Naive thymus-derived CD8-positive, alpha-beta T cell (primary cell): ENCODE data around the gene SVIL. TPM values are rescaled to one million over a fixed set of nuclear protein-coding genes. Genes with fewer than 3 reads are reported as not detected.
A peak's percentile ranks its signal among the peaks of the same experiment; 100 is the strongest.
"Not testable (repeated sequence)": the region's sequence is repeated elsewhere in the genome, so short reads cannot be mapped to it uniquely, and the experiment has no call there.

Source experiments
- ATAC-seq, 2 donors: fragments of 150-1000 bp; cut with Tn5 transposase in 1 of 2; sonication (Bioruptor Pico), chemical (Tn5 transposase) in 1 of 2; 1 replicate in 1 of 2; 2 replicates in 1 of 2; pipeline ENCODE4 v1.10.0; 2021; ENCODE audit warnings: mild to moderate bottlenecking in 2 of 2, moderate library complexity in 2 of 2
- POLR2A ChIA-PET: fragments of 350-600 bp; sonication (Branson Sonifier 250); formaldehyde crosslinking; loops from one replicate; lab custom pipeline; 2021; ENCODE audit warnings: antibody characterized with exemption; lab: Charles Lee
- DNase-seq, 10 donors: peaks; one replicate each; pipeline versions ENCODE4 v3.0.0 to v3.0.0-alpha.2; 2020 to 2022
- H3K27ac Mint-ChIP-seq, 10 donors: one replicate each; pipeline ENCODE4 v1.8.0; 2020 to 2022; ENCODE audit warnings: mild to moderate bottlenecking in 10 of 10, mixed read lengths in 10 of 10, moderate library complexity in 4 of 10, inconsistent platforms in 1 of 10
- H3K27me3 Mint-ChIP-seq, 5 donors: one replicate each; pipeline ENCODE4 v1.8.0; 2021 to 2022; ENCODE audit warnings: mixed read lengths in 5 of 5
- H3K36me3 Mint-ChIP-seq, 3 donors: one replicate each; pipeline ENCODE4 v1.8.0; 2020 to 2022; ENCODE audit warnings: mixed read lengths in 3 of 3, mild to moderate bottlenecking in 2 of 3, inconsistent platforms in 1 of 3
- H3K4me1 Mint-ChIP-seq, 4 donors: one replicate each; pipeline ENCODE4 v1.8.0; 2021 to 2022; ENCODE audit warnings: mixed read lengths in 4 of 4
- H3K4me3 Mint-ChIP-seq, 10 donors: one replicate each; pipeline ENCODE4 v1.8.0; 2020 to 2022; ENCODE audit warnings: mild to moderate bottlenecking in 10 of 10, mixed read lengths in 10 of 10, moderate library complexity in 6 of 10, inconsistent platforms in 1 of 10
- H3K9me3 Mint-ChIP-seq, 9 donors: one replicate each; pipeline ENCODE4 v1.8.0; 2020 to 2022; ENCODE audit warnings: mixed read lengths in 9 of 9, mild to moderate bottlenecking in 3 of 9, inconsistent platforms in 1 of 9, moderate library complexity in 1 of 9
- polyA plus RNA-seq, 3 donors: library from polyadenylated mRNA; unstranded; fragments of 300-500 nt; fragmentation: Illumina TruSeq; gene quantifications; one replicate each; pipeline ENCODE4 v1.2.3, GENCODE V29; 2021
- total RNA-seq, 8 experiments: library from RNA in 2 of 8; stranded (reverse) in 2 of 8; gene quantifications; one replicate each; pipeline ENCODE4 v1.2.3 and lab custom pipeline; 2021 to 2026

Gene SVIL
- total and polyA plus RNA-seq, 5 experiments from 2014 or later, result 6.8 to 15.7 (median 12.6) TPM

- ATAC-seq, result no peak
- peak overlapping the region in 2 of 10 donors; percentile 4 to 26 for H3K27ac Mint-ChIP-seq
Measured at GRCh38 chr10:29590915-29591650, 43.7 kb downstream of the SVIL start.

GRCh38 chr10:29588629-29589421, 45.9 kb downstream of the SVIL start:
- POLR2A ChIA-PET, result no interaction called here
- no peaks in the 10 kb centered on the region for H3K27me3 Mint-ChIP-seq
- peaks cover 9 to 22% (median 14%) of the 10 kb centered on the region in 4 donors for H3K4me1 Mint-ChIP-seq
- DNase-seq (no peak), ATAC-seq (no peak)
- no peak overlapping the region for H3K27ac Mint-ChIP-seq
- peaks cover 0 to 14% (median 9%) of the 10 kb centered on the region in 3 donors for H3K36me3 Mint-ChIP-seq
- no peak overlapping the region for H3K4me3 Mint-ChIP-seq
- peaks cover 0 to 2% (median 0%) of the 10 kb centered on the region in 9 donors for H3K9me3 Mint-ChIP-seq

More at GRCh38 chr10:29590915-29591650, 43.7 kb downstream of the SVIL start:
- Mint-ChIP-seq H3K36me3 (peaks cover 0 to 9% (median 2%) of the 10 kb centered on the region in 3 donors), H3K9me3 (peaks cover 0 to 2% (median 0%) of the 10 kb centered on the region in 9 donors), H3K4me1 (peaks cover 9 to 18% (median 11%) of the 10 kb centered on the region in 4 donors), H3K27me3 (no peaks in the 10 kb centered on the region), H3K4me3 (peak overlapping the region in 3 of 10 donors; percentile 5 to 49 (median 15))
- no peak for DNase-seq
- POLR2A ChIA-PET, result no interaction called here

GRCh38 chr10:29587750-29588628, 46.8 kb downstream of the SVIL start:
- H3K27ac Mint-ChIP-seq, H3K27me3 Mint-ChIP-seq, DNase-seq, ATAC-seq, POLR2A ChIA-PET, H3K9me3 Mint-ChIP-seq, H3K4me3 Mint-ChIP-seq: not testable (repeated sequence)
- Mint-ChIP-seq H3K36me3 (peaks cover 0 to 15% (median 9%) of the 10 kb centered on the region in 3 donors), H3K4me1 (peaks cover 9 to 19% (median 16%) of the 10 kb centered on the region in 4 donors)

- H3K9me3 Mint-ChIP-seq, H3K27me3 Mint-ChIP-seq, H3K4me3 Mint-ChIP-seq, H3K27ac Mint-ChIP-seq, POLR2A ChIA-PET, ATAC-seq, DNase-seq: not testable (repeated sequence)
- peaks cover 0 to 15% (median 9%) of the 10 kb centered on the region in 3 donors for H3K36me3 Mint-ChIP-seq
- H3K4me1 Mint-ChIP-seq, result peaks cover 9 to 19% (median 16%) of the 10 kb centered on the region in 4 donors
Measured at GRCh38 chr10:29587102-29587749, 47.5 kb downstream of the SVIL start.

- ATAC-seq, result no peak
- peaks cover 9 to 25% (median 15%) of the 10 kb centered on the region in 4 donors for H3K4me1 Mint-ChIP-seq
- POLR2A ChIA-PET, result no interaction called here
- H3K36me3 Mint-ChIP-seq, result peaks cover 0 to 17% (median 9%) of the 10 kb centered on the region in 3 donors
- no peak overlapping the region for H3K4me3 Mint-ChIP-seq
- H3K9me3 Mint-ChIP-seq, result peaks cover 0 to 2% (median 0%) of the 10 kb centered on the region in 9 donors
- no peaks in the 10 kb centered on the region for H3K27me3 Mint-ChIP-seq
- DNase-seq, result no peak
- no peak overlapping the region for H3K27ac Mint-ChIP-seq
Measured at GRCh38 chr10:29586509-29586908, 48.3 kb downstream of the SVIL start.

GRCh38 chr10:29585488-29585976, 49.2 kb downstream of the SVIL start:
- H3K9me3 Mint-ChIP-seq, result peaks cover 0 to 2% (median 0%) of the 10 kb centered on the region in 9 donors
- H3K27me3 Mint-ChIP-seq, result no peaks in the 10 kb centered on the region
- H3K27ac Mint-ChIP-seq, result no peak overlapping the region
- peaks cover 5 to 20% (median 12%) of the 10 kb centered on the region in 4 donors for H3K4me1 Mint-ChIP-seq
- ATAC-seq, result no peak
- H3K36me3 Mint-ChIP-seq, result peaks cover 0 to 20% (median 9%) of the 10 kb centered on the region in 3 donors
- POLR2A ChIA-PET, result no interaction called here
- H3K4me3 Mint-ChIP-seq, result no peak overlapping the region
- no peak for DNase-seq

GRCh38 chr10:29584436-29584835, 50.3 kb downstream of the SVIL start:
- POLR2A ChIA-PET, result no interaction called here
- no peak for DNase-seq
- Mint-ChIP-seq H3K36me3 (peaks cover 0 to 20% (median 9%) of the 10 kb centered on the region in 3 donors), H3K9me3 (peaks cover 0 to 2% (median 0%) of the 10 kb centered on the region in 9 donors), H3K4me1 (peaks cover 0 to 13% (median 7%) of the 10 kb centered on the region in 4 donors), H3K4me3 (no peak overlapping the region), H3K27me3 (no peaks in the 10 kb centered on the region), H3K27ac (no peak overlapping the region)
- no peak for ATAC-seq

- ATAC-seq, result no peak
- no peak overlapping the region for H3K4me3 Mint-ChIP-seq
- POLR2A ChIA-PET, result no interaction called here
Measured at GRCh38 chr10:29583674-29584073, 51.1 kb downstream of the SVIL start.

GRCh38 chr10:29582769-29583168, 52.0 kb downstream of the SVIL start:
- H3K9me3 Mint-ChIP-seq, POLR2A ChIA-PET, H3K27me3 Mint-ChIP-seq, DNase-seq, H3K4me3 Mint-ChIP-seq, ATAC-seq, H3K27ac Mint-ChIP-seq: not testable (repeated sequence)
- Mint-ChIP-seq H3K4me1 (peaks cover 0 to 13% (median 8%) of the 10 kb centered on the region in 4 donors), H3K36me3 (peaks cover 0 to 31% (median 15%) of the 10 kb centered on the region in 3 donors)

More at GRCh38 chr10:29583674-29584073, 51.1 kb downstream of the SVIL start:
- no peak overlapping the region for H3K27ac Mint-ChIP-seq
- H3K27me3 Mint-ChIP-seq, result no peaks in the 10 kb centered on the region
- H3K36me3 Mint-ChIP-seq, result peaks cover 0 to 27% (median 12%) of the 10 kb centered on the region in 3 donors
- H3K9me3 Mint-ChIP-seq, result peaks cover 0 to 2% (median 0%) of the 10 kb centered on the region in 9 donors
- H3K4me1 Mint-ChIP-seq, result peaks cover 0 to 13% (median 7%) of the 10 kb centered on the region in 4 donors
- no peak for DNase-seq

GRCh38 chr10:29579455-29579970, 55.3 kb downstream of the SVIL start:
- POLR2A ChIA-PET, result no interaction called here
- DNase-seq (no peak), ATAC-seq (no peak)
- Mint-ChIP-seq H3K36me3 (peaks cover 0 to 28% (median 8%) of the 10 kb centered on the region in 3 donors), H3K4me1 (peaks cover 0 to 13% (median 2%) of the 10 kb centered on the region in 4 donors), H3K4me3 (no peak overlapping the region), H3K27ac (no peak overlapping the region), H3K9me3 (no peaks in the 10 kb centered on the region), H3K27me3 (no peaks in the 10 kb centered on the region)

- Mint-ChIP-seq H3K36me3 (peaks cover 0 to 25% (median 8%) of the 10 kb centered on the region in 3 donors), H3K4me1 (peaks cover 0 to 6% (median under 1%) of the 10 kb centered on the region in 4 donors), H3K27ac (no peak overlapping the region), H3K27me3 (no peaks in the 10 kb centered on the region), H3K4me3 (no peak overlapping the region), H3K9me3 (no peaks in the 10 kb centered on the region)
- DNase-seq (no peak), ATAC-seq (no peak)
- POLR2A ChIA-PET, result no interaction called here
Measured at GRCh38 chr10:29578457-29578856, 56.3 kb downstream of the SVIL start.
